NCI-H128 (cell line): ENCODE measurements around the gene YEATS2.

ENCODE experiments used
- DNase-seq: peaks from one replicate; lab custom pipeline; 2025; ENCODE audit not compliant: unreplicated experiment; lab: John Stamatoyannopoulos, UW

YEATS2 gene

DNA sequence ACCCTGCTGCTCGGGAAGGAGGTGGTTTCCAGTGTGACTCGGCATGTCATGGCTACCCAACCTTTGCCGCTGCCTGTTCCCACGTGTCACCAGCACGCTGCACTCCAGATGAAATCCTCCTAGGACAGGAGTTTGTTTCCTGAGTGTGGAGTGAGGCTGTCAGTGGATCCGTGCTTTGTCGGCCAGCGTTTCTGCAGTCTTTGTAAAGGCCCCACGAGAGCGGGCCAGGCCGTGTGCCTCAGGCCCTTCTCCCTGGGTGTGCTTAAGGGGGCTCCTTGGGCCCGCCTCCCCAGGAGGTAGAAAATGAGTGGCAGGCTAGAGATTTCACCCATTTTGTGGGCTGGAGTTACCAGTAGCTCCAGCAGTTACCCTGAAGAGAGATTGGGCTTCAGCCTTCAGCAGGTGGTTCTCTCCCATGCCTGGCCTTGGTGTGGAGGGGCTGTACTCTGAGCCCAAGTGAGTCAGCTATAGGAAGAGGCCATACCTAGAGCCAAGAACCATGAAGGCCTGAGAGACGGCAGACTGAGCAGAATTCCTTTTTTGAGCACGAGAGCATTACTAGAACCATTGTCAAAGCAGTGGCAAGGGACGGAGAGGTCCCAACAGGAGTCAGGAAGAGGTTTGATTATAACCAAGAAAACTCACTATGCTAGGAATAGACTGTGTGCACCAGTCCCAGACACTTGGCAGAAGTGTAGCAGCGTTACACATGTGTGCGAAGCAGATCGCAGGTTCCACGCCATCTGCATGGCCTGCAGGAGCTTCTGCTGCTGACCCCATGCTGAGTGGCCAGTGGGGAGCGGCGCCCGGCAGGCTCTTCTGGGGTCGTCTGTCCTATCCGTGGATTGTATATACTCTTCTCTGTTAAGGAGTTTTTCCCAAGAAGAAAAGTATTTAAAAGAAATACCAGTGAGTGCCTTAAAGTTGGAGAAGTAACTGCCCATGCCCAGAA, 113.3 kb downstream of the YEATS2 start:
- DNase-seq, result no peak

DNA sequence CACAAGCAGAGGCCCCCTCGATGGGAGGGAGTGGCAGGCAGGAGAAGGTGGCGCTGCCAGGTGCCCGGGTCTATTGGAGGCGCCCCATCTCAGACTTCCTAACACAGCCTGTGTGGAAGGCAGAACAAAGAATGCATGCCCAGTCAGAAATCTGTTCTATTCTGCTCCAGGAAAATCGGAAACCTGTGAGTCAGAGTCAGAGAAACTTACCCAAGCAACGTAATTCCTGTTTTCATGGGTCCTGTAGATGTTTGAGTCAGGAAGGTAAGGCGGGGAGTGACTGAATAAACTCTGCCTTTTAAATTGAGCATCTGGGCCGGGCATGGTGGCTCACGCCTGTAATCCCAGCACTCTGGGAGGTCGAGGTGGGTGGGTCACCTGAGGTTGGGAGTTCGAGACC, 114.0 kb downstream of the YEATS2 start:
- no peak for DNase-seq

DNA sequence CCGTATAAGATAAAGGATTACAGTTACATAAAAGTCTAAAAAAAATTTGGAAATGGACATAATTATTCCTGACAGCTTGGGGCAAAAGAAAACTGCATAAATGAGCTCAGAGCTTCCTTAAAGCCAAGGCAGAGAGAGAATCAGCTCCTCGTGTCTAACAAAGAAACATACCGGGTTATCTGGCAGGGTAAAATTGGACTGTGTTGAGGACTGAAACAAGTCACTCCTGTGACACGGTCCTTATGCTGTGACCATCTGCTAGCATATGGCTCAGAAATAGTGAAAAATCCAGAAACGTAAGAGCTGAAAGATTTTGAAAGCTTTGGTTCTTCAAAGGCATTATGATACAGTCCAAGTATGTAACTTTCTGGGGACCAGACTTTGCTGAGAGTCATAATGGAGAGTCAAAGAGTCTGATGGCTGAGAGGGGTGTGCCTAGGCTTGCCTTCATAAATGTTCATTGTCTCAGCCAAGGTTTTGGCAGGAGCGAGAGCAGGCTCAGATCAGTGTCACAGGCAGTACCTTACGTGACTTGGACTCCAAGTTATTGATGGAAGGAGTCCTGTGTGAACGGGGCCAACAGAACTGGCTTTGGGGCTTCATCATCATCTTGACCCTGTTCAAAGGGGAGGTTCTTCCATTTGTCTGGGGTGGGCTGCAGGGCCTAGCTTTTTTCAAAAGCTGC, 115.3 kb downstream of the YEATS2 start:
- no peak for DNase-seq

DNA sequence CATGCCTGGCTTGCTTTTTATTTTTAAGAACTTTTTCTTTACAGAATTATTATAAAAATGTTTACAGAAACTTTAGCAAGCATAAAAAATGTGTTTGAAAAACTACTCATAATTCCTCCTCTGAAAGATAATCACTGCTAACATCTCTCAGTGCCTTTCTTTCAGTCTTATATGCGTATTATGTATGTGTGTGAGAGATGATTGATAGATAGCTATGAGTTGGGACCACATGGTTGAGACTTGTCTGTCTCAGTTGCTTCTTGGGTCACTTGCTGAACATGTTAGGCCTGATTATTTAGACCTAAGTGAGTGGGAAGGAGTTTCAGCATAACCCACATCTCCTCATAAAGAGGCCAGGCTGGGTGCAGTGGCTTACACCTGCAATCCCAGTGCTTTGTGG, 116.6 kb downstream of the YEATS2 start:
- no peak for DNase-seq

DNA sequence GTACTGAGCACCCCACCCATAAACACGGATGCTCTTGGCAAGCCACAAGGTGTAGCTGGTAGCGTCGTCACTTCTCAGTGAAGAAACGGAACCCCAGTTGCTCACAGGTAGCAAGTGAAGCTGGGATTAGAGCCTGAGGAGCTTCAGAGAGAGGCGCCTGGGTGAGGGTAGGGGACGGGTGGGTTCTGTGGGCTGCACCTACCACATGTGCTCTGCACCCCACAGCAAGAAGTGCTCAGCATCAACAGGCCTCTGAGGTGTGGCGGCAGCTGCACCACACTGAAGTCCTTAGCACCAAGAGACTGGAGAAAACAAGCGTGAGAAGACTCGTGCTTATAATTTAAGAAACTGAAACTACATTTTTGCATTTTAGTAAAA, 118.0 kb downstream of the YEATS2 start:
- DNase-seq, result no peak

DNA sequence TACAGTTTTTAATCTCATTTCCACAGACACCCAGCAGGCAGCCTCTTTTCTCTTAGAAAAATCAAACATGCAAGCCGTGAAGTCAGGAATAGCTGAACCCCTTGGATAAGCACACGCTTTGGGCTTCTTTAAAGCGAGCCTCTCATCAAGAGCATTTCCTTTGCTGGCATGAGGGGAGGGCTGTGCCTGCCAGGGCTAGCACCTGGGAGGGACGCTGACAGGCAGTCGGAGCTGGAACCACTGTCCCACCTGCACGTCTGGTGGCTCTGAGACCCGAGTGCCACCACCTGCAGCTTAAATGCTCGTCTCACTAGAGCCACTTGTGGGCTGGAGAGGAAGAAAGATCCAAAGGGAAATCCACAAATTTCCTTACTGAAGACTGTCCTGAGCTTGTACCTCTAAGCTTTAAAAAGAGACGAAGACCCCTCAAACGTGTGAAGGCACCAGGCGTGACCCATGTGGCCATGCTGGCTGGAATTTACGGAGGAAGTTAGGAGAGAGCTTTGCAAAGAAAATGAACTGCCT, 118.4 kb downstream of the YEATS2 start:
- DNase-seq, result no peak

DNA sequence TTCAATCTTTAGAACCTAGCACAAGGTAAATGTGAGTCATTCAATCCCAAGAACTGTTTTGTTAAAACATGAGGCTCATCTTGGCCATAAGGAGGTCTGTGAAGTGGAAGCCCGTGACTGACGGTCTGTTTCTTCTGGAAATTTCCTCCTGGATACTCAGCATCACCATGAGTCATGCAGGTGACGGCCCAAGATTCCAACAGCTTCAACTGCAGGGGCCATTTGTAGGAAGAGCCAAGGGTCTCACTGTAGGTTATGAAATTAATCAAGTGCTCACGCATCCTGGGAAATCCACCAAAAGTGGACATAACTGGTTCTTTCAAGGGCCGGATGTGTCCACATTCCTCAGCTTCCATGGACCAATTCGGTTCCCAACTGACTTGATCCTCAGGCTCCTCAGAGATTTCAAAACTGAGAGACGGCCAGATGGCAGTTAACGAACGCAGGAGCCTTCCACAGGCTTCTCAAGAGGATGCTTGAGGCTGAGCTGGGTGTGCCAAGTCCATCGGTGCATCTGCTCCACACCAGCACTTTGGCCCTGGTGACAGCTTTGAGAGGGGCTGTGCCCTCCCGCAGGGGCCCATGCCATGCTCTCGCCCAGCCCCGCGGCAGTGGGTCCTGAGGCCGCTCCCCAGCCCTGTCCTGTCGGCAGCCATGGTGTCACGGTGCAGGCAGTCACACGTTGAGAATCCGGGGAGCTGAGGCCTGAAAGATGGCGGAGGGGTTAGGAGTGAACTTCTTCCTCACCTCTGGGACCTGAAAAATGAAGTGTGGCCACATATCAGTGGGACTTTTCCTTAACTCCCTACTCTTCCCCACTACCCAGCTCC, 119.3 kb downstream of the YEATS2 start:
- no peak for DNase-seq

DNA sequence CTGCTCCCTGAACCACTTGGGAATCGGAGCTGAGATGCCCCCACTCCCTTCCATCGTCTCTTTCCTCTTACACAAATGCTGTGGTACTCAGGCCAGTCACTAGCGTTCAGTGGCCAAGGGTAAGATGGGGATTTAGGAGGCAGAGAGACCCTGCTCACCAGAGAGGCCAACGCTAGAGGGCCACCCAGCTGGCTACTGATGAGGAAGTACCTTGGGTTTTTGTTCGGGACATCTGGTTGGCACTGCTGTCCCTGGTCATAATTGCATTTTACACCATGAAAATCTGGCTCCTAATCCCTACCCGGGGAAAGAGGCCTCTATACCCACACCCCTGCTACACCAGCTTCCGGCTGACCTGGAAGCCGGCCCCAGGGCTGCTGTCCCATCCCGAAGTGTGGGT, 120.0 kb downstream of the YEATS2 start:
- no peak for DNase-seq

DNA sequence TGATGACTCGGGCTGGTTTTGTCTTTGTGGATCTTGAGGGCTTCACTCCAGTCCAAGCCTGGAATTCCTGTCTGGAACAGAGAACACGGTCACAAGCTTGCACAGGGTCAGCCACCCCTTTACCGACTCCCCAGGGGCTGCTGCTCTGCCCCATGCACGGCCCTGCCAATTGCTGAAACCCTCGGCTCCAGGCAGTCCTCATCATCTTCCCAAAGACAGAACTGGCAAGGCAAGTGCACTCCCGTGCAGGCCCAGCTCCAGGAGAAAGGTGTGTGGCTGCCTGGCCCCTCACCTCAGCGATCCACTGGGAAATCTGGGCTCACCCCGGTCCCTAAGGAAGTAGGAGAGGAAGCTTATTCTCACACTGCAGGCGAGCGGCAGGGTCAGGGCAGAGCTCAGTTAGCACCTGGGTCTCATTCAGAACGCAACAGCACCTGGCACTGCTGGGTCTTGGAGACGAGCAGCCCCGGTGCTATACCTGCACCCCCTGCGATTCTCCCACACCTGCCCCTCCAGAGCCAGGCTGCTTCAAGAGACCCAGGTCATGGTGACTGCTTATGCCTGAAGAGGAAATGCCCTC, 120.5 kb downstream of the YEATS2 start:
- no peak for DNase-seq

DNA sequence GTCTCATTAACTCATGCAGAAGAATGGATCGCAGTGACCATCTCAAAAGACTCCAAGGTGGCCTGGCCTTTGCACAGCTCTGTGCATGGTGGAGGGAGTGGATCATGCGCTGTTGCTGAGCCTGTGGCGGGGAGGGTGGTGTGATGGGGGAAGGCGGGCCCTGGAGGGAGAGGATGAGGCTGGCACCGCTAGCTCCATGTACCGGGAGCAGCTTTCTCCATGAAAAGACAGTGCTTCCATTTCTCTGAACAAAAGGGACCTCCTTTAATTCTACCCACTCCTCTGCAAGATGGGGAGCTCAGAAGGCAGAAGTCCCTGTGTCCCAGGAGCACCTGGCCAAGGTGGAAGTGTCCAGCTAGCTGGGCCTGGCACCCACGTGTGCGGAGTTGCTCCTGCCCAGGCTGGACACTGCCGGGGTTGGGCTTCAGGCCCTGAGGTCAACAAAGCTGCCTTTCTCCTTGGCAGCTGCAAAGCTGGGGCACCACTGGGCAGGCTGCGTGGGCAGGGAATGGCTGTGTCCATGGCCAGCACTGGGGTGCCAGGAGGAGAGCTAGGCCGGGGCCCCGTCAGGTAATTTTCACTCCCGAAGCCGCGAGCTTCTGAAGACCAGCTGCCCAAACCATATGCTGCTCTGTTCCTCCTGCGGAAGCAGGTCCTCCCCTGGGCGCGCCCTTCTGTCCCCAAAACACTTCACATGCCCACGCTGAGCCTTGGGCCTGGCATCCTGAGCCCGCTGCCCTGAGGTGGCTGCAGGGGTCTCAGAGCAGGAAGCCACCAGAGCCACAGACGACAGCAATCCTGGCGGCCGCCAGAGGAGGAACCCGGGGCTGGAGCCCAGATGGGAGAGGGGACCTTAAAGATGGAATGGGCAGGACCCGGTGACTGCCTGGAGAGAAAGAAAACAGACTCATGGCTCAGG, 121.4 kb downstream of the YEATS2 start:
- no peak for DNase-seq

DNA sequence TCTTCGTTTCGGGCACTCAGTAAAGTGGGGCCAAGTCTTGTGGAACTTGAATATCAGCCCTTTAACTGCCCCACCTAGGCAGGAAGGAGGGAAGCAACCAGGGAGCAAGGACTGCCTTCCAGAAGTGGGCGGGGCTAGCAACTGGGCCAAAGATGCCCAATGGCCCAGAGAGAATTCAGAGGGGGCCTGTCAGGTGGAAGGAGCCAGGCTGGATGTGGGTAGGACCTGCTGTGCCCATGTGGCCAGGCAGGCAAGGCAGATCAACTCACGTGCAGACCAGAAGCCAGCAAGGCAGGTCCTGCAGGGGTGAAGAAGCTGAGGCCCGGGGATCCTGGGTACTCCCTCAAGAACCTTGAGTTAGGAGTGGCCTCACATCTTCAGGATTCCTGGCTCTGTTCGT, 122.2 kb downstream of the YEATS2 start:
- DNase-seq, result no peak

DNA sequence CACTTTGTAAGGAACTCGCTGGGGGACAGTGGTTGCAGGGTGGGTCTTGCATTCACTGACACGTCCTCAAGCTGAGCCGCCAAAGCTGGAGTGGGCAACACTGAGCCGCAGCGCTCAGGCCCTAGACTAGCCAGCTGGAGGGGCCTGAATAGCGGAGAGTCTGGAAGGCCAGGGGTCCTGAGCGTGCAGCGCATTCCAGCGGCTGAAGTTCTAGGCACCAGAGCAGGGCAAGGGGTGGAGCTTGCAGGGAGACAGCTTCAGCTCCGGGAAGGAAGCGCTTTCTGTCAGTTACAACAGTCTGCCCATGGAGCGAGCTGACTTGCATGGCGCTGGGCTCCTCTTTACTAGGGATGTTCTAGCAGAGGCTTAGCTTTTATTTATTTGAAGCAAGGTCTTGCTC, 125.0 kb downstream of the YEATS2 start:
- DNase-seq, result no peak

DNA sequence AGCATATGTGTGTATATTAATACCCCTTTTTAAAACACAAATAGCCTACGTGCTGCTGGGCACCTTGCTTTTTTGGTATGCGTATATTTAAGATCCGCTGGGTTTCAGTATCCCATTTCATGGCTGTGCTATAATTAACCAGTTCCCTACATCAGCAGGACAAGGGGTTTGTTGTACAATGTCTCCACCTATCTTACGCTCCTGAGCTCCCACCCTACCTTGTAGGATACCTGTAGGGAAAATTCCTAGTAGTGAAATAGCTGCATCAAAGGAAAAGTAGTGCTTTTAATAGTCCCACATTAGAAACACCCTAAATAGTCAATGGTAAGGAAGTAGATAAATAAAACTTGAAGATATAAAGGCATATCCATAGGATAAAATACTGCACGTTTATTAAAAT, 126.4 kb downstream of the YEATS2 start:
- DNase-seq, result no peak

DNA sequence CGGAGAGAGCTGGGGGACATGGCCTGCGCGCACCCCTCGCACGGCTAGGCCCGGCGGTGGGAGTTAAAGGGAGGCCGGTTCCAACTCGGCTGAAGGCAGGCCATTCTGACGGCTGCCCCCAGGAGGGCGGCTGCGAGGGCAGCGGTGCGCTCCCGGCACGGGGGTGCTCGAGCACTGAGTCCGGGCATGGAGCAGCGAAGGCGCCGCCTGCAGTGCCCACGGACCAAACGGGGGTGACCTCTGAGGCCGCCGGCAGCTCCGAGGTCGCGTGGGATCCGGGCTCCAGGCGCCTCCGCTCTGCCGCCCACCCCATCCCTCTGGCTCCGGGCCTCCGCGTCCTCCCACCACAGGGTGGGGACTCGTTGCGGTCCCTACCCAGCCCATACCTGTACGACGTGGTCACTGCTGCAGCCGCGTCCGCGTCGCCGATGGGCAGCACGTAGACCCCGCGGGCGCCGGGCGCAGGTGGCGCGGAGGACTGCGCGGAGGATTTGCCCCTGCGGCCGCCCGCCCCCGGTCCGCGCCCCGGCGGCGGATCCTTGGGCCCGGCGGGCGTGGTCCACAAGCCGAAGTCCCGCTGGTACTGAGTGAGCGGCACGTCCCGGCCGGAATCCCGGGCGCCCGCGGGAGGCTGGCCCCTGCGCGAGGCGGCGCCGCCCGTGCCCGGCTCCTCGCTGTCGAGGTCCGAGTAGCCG, 127.3 kb downstream of the YEATS2 start:
- DNase-seq, result no peak

DNA sequence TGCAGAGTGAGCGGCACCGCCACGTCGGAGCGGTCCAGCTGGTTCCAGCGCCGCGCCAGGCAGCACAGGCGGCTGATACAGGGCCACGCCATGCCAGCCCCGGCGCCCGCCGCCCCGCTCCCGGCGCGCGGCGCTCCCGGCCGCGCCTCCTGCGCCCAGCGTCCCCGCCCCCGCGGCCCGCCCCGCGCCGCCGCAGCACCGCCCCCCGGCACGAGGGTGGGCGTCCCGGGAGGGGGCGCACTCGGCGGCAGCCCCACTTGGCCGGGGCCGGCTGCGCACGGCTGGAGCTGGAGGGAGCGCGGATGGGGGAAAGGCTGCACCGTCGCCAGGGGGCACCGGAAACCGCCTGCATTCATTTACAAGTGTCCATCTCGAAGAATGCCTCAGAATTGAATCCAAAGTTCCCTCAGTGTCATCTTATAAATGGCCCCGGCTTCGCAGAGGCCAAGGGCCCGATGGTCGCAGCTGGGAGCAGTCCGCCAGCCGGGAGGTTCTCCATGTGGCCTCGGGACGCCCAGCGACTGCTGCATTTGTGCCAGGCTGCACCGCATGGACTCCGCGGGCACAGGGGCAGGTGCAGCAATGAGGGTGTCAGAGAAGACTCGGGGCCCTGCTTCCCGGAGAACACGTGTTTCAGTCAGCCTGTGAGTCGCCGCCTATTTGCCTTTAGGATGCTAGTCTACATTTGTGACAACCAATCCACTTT, 128.0 kb downstream of the YEATS2 start, which contains the start of gene MAP6D1:
TSS of gene MAP6D1 (minus strand) at position 122 of the 706 bp plus-strand sequence. CDS start at position 92, 30 bp downstream.
- peak; percentile 42 for DNase-seq

DNA sequence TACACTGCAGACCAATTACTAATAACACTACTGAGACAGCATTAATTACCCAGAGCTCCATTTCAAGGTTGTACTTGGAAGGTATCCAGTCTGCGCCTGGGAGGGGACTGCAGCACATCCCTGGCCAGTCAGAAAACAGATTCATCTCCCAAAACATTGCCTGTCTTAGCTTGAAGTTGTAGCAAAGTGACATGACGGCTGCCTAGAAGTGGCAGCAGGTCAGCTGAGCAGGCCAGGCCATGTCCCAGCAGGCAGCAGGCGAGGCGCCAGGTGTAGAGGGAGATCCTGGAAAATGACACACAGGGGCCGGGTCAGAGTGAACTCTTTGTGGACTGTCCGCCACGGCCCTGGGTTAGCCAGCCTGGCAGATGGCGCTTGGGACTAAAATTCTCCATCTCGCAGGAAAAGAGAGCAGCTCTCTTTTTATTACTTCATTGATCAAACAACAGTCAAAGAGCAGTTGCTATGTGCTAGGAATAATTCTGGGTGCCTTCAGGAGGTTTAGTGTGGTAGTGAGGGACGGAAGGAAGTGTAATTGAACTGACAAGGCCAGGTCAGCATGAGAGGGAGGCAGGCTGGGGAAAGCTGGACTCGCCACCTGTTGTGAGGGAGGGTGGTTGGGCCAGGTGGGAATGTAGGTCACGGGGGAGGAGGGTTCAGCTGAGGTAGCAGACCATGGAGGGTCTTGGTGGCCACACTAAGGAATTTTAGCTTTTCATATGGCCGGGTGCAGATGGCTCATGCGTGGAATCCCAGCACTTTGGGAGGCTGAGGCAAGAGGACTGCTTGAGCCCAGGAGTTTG, 129.1 kb downstream of the YEATS2 start:
- no peak for DNase-seq

DNA sequence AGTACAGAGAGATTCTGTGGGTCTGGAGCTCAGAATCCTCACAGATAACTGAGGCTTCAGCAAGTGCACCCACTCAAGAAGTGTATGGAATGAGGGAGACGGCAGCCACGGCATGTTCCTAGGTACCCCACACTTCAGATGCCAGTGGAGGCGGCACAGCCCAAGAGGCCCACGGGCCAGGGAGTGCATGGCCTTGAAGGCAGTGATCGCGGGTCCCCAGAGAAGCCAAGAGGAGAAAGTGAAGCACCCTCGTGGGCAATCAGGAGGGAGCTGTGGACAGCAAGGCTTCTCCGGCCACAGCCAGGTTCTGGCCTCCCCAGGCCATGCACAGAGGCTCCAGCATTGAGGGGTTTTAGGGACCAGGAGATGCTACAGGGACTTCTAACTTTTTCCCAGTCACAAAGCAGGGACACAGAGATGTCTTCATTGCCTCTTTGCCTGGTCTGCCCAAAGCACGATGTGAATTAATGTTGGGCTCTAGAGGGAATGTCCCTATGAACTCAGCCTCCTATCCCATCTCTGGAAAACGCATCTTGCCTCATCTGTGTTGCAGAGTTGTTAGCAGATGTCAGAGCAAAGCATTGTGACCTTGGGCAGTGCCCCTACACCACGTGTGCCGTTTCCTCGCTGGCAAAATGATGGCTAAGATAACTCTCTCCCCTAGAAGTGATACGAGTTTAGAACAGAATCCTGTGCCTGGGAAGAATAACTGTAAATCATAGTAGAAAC, 130.4 kb downstream of the YEATS2 start:
- DNase-seq, result no peak
